H9 (cell line): ENCODE data around the gene FOXF2. TPM values are rescaled to one million over a fixed set of nuclear protein-coding genes. Genes with fewer than 3 reads are reported as not detected.

Experiments used
- DNase-seq: peaks from one replicate; pipeline ENCODE4 v3.0.0-alpha.2; 2017
- H2AFZ ChIP-seq: one replicate; pipeline ENCODE4 v1.6.1; 2013; ENCODE audit warnings: mild to moderate bottlenecking, low read length, control low read depth, moderate library complexity
- H2AK5ac ChIP-seq: 2 replicates; pipeline ENCODE4 v1.6.1; 2013; ENCODE audit warnings: low read length, control low read depth, mixed read lengths; ENCODE audit not compliant: insufficient read length
- H2BK120ac ChIP-seq: one replicate; pipeline ENCODE4 v1.6.1; 2013; ENCODE audit warnings: low read depth, mild to moderate bottlenecking, low read length, control low read depth, inconsistent platforms; ENCODE audit not compliant: poor library complexity, severe bottlenecking
- H2BK12ac ChIP-seq: 2 replicates; pipeline ENCODE4 v1.6.1; 2013; ENCODE audit warnings: low read length, control low read depth, mixed read lengths, low read depth; ENCODE audit not compliant: insufficient read length
- H2BK15ac ChIP-seq: 2 replicates; pipeline ENCODE4 v1.6.1; 2013; ENCODE audit warnings: low read depth, low read length, control low read depth
- H2BK20ac ChIP-seq: one replicate; pipeline ENCODE4 v1.6.1; 2013; ENCODE audit warnings: low read depth, mild to moderate bottlenecking, low read length, control low read depth, inconsistent platforms; ENCODE audit not compliant: poor library complexity, severe bottlenecking
- H2BK5ac ChIP-seq: 2 replicates; pipeline ENCODE4 v1.6.1; 2013; ENCODE audit warnings: low read length, control low read depth, mixed read lengths; ENCODE audit not compliant: insufficient read length
- H3K14ac ChIP-seq: 2 replicates; pipeline ENCODE4 v1.6.1; 2013; ENCODE audit warnings: low read length, control low read depth; ENCODE audit not compliant: insufficient read depth
- H3K18ac ChIP-seq: 2 replicates; pipeline ENCODE4 v1.6.1; 2013; ENCODE audit warnings: low read depth, mild to moderate bottlenecking, mixed read lengths, low read length, control low read depth; ENCODE audit not compliant: insufficient read length
- H3K23ac ChIP-seq: 2 replicates; pipeline ENCODE4 v1.6.1; 2013; ENCODE audit warnings: low read length, control low read depth, mixed read lengths, low read depth; ENCODE audit not compliant: insufficient read length
- H3K23me2 ChIP-seq: 2 replicates; pipeline ENCODE4 v1.6.1; 2013; ENCODE audit warnings: low read depth, mild to moderate bottlenecking, mixed read lengths, low read length, control low read depth; ENCODE audit not compliant: insufficient read length, poor library complexity, severe bottlenecking
- H3K27ac ChIP-seq: 2 replicates; pipeline ENCODE4 v1.5.1; 2013; ENCODE audit warnings: low read length, control low read depth, mixed read lengths, low read depth; ENCODE audit not compliant: insufficient read length
- H3K27me3 ChIP-seq: 2 replicates; pipeline ENCODE4 v1.6.1; 2013; ENCODE audit warnings: low read length, control low read depth, inconsistent platforms; ENCODE audit not compliant: insufficient read depth
- H3K4ac ChIP-seq: 2 replicates; pipeline ENCODE4 v1.6.1; 2013; ENCODE audit warnings: low read depth, mild to moderate bottlenecking, control low read depth, inconsistent platforms, low read length, moderate library complexity
- H3K4me1 ChIP-seq: 2 replicates; pipeline ENCODE4 v1.6.1; 2013; ENCODE audit warnings: low read length, control low read depth, inconsistent platforms; ENCODE audit not compliant: insufficient read depth
- H3K4me2 ChIP-seq: 2 replicates; pipeline ENCODE4 v1.6.1; 2013; ENCODE audit warnings: low read length, control low read depth, mixed read lengths; ENCODE audit not compliant: insufficient read length, insufficient read depth
- H3K56ac ChIP-seq: 2 replicates; pipeline ENCODE4 v1.6.1; 2013; ENCODE audit warnings: low read depth, mild to moderate bottlenecking, mixed read lengths, low read length, control low read depth; ENCODE audit not compliant: insufficient read length
- H3K79me1 ChIP-seq: 2 replicates; pipeline ENCODE4 v1.6.1; 2013; ENCODE audit warnings: low read depth, mild to moderate bottlenecking, moderate library complexity, low read length, control low read depth, inconsistent platforms; ENCODE audit not compliant: insufficient read depth, poor library complexity, severe bottlenecking
- H3K79me2 ChIP-seq: 2 replicates; pipeline ENCODE4 v1.6.1; 2013; ENCODE audit warnings: low read length, control low read depth, inconsistent platforms; ENCODE audit not compliant: insufficient read depth
- H3K9ac ChIP-seq: 2 replicates; pipeline ENCODE4 v1.6.1; 2013; ENCODE audit warnings: low read length, control low read depth, mixed read lengths; ENCODE audit not compliant: insufficient read length; ENCODE audit errors: extremely low read depth
- H3K9me3 ChIP-seq: one replicate; pipeline ENCODE4 v1.6.1; 2013; ENCODE audit warnings: low read depth, low read length, inconsistent platforms; ENCODE audit not compliant: control insufficient read depth
- H3T11ph ChIP-seq: one replicate; pipeline ENCODE4 v1.6.1; 2013; ENCODE audit warnings: mild to moderate bottlenecking, low read length, control low read depth, inconsistent platforms
- H4K20me1 ChIP-seq: one replicate; pipeline ENCODE4 v1.6.1; 2013; ENCODE audit not compliant: control insufficient read depth, insufficient read length, insufficient read depth
- H4K5ac ChIP-seq: 2 replicates; pipeline ENCODE4 v1.6.1; 2013; ENCODE audit warnings: low read depth, mild to moderate bottlenecking, mixed read lengths, low read length, control low read depth; ENCODE audit not compliant: insufficient read length
- H4K8ac ChIP-seq: replicated peaks from 2 replicates; pipeline ENCODE4 v1.6.1; 2013; ENCODE audit warnings: low read length, control low read depth, mixed read lengths, low read depth; ENCODE audit not compliant: insufficient read length
- H4K91ac ChIP-seq: 2 replicates; pipeline ENCODE4 v1.6.1; 2013; ENCODE audit warnings: low read depth, mild to moderate bottlenecking, moderate library complexity, mixed read lengths, low read length, control low read depth; ENCODE audit not compliant: insufficient read length
- H3K27ac Mint-ChIP-seq, 3 experiments: 2 replicates in 2 of 3; 3 replicates in 1 of 3; pipeline ENCODE4 v1.8.0; 2020 to 2021; ENCODE audit warnings: mixed read lengths in 3 of 3, mild to moderate bottlenecking in 1 of 3, moderate library complexity in 1 of 3
- H3K27me3 Mint-ChIP-seq: 2 replicates; pipeline ENCODE4 v1.8.0; 2021; ENCODE audit warnings: low read depth, mild to moderate bottlenecking, moderate library complexity, mixed read lengths
- H3K36me3 Mint-ChIP-seq, 3 experiments: 2 replicates in 2 of 3; 3 replicates in 1 of 3; pipeline ENCODE4 v1.8.0; 2020 to 2021; ENCODE audit warnings: low read depth in 3 of 3, mixed read lengths in 3 of 3; ENCODE audit not compliant: insufficient read depth in 1 of 3
- H3K4me1 Mint-ChIP-seq, 2 experiments: 2 replicates each; pipeline ENCODE4 v1.8.0; 2020; ENCODE audit warnings: mixed read lengths in 2 of 2
- H3K4me3 Mint-ChIP-seq, 2 experiments: 2 replicates in 1 of 2; 3 replicates in 1 of 2; pipeline ENCODE4 v1.8.0; 2020 to 2021; ENCODE audit warnings: mild to moderate bottlenecking in 2 of 2, mixed read lengths in 2 of 2, moderate library complexity in 1 of 2
- H3K9me3 Mint-ChIP-seq, 2 experiments: 2 replicates in 1 of 2; 3 replicates in 1 of 2; pipeline ENCODE4 v1.8.0; 2020; ENCODE audit warnings: mild to moderate bottlenecking in 2 of 2, mixed read lengths in 2 of 2, moderate library complexity in 1 of 2
- WGBS: extraction: QIAGEN DNeasy Blood & Tissue Kit; methylation state at CpG from one replicate; pipeline ENCODE4 v1.1.7; 2013; ENCODE audit warnings: missing lambda C conversion rate, low lambda C conversion rate, mixed read lengths; ENCODE audit not compliant: insufficient read length; ENCODE audit errors: extremely low coverage; 5-methylcytosine and 5-hydroxymethylcytosine counted together
- total RNA-seq: library from RNA; stranded (reverse); gene quantifications from 2 replicates; pipeline ENCODE4 v1.2.1, GENCODE V29; 2021
- TF ChIP-seq, protein P1 (sequence below): fragments of 200-600 bp; sonication (generic); conservative IDR thresholded peaks from 3 replicates; pipeline ENCODE4 v1.8.0; 2021; ENCODE audit warnings: antibody characterized with exemption, mild to moderate bottlenecking

FOXF2 gene
- total RNA-seq, 1 experiment from 2014 or later = not detected

DNA sequence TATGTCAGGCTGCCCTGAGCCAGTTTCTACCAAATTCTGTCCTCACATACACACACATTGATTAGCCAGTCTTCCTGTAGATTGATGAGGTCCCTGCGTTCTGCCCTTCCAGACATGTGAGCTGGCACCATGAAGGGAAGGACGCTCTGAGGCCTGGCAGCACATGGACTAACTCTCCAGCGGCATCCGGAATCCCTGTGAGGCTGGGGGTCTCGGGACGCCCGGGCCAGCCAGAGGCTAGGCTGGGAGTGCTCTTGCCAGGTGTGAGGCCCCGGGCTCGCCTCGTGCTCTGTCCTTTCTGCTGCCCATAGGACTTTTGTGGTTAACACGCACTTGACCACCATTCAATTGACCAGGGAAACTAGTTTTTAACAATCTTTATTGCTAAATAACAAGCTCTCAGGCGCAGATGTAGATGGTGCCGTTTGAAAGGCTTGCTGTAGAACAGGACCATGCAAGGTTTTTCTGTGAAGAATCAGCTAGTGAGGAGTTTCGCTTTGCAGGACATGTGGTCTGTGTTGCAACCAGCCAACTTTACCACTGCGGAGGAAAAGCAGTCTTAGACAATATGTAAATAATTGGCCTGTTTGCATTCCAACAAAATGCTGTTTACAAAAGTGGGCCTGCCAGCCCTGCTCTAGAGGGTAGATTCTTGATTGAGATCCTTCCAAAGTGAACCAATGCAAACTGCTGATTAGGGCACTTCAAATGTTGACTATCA is 29.3 kb downstream of the FOXF2 start:
- Histone ChIP-seq H3K4ac (no peak overlapping the region), H3K23ac (no peak overlapping the region), H4K91ac (no peak overlapping the region), H3K14ac (no peak overlapping the region; the same call in 1 of the 2 replicates), H3K27me3 (no peaks in the 10 kb centered on the region; the same call in 1 of the 2 replicates), H2AK5ac (no peak overlapping the region), H3K4me2 (no peak overlapping the region), H3K79me2 (no peaks in the 10 kb centered on the region), H2BK12ac (no peak overlapping the region), H2BK20ac (no peak overlapping the region), H4K20me1 (no peaks in the 10 kb centered on the region), H3K4me1 (no peaks in the 10 kb centered on the region), H3K23me2 (no peaks in the 10 kb centered on the region), H3K56ac (no peak overlapping the region), H3K9me3 (no peaks in the 10 kb centered on the region), H3K79me1 (no peaks in the 10 kb centered on the region), H2AFZ (no peak overlapping the region), H2BK120ac (no peak overlapping the region), H4K8ac (no peak overlapping the region), H3K27ac (no peak overlapping the region), H3K18ac (no peak overlapping the region), H4K5ac (no peak overlapping the region), H2BK15ac (no peak overlapping the region), H2BK5ac (no peak overlapping the region), H3K9ac (no peak overlapping the region), H3T11ph (no peak overlapping the region)
- Mint-ChIP-seq H3K27ac (no peak overlapping the region), H3K4me1 (peaks cover 7 to 16% of the 10 kb centered on the region in 2 experiments), H3K4me3 (no peak overlapping the region), H3K27me3 (peaks cover 16% of the 10 kb centered on the region), H3K36me3 (peaks cover 3 to 10% (median 3%) of the 10 kb centered on the region in 3 experiments; a peak in 6 of 7 replicates), H3K9me3 (peaks cover 11% of the 10 kb centered on the region in 2 experiments; a peak in 4 of 5 replicates)
- DNase-seq = no peak
- no CpG with 5 or more reads among the region's 15 CpGs for WGBS
- TF ChIP-seq, protein P1, sequence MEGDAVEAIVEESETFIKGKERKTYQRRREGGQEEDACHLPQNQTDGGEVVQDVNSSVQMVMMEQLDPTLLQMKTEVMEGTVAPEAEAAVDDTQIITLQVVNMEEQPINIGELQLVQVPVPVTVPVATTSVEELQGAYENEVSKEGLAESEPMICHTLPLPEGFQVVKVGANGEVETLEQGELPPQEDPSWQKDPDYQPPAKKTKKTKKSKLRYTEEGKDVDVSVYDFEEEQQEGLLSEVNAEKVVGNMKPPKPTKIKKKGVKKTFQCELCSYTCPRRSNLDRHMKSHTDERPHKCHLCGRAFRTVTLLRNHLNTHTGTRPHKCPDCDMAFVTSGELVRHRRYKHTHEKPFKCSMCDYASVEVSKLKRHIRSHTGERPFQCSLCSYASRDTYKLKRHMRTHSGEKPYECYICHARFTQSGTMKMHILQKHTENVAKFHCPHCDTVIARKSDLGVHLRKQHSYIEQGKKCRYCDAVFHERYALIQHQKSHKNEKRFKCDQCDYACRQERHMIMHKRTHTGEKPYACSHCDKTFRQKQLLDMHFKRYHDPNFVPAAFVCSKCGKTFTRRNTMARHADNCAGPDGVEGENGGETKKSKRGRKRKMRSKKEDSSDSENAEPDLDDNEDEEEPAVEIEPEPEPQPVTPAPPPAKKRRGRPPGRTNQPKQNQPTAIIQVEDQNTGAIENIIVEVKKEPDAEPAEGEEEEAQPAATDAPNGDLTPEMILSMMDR = no peak
